Fibroblast of skin of left quadriceps (primary cell): ENCODE data around the gene VGLL2.

Experiments used
- DNase-seq, 2 experiments: peaks; one replicate each; pipeline ENCODE4 v3.0.0-alpha.2; 2013; ENCODE audit warnings: low read depth in 2 of 2

Gene VGLL2

GRCh38 chr6:117268924-117269323 lies 3.6 kb downstream of the VGLL2 start:
- no peak for DNase-seq

DNA sequence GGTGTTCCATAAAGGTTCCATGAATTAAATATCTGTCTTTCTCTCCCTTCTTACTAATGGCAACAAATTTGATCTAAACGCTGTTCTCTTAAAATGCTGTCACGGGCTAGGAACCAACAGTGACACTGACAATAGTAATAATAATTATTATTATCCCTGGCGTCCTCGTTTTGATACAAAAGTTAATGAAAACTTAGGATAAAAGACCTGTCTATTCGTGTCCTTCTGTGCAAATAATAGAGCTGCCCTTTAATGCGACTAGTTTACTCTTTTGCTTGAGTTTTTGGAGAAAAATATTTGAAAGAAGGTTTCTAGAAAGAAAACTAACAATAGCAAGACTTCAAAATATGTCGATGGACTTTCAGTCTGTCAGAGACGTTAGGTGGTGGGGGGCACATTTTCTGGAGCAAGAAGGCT lies 4.3 kb downstream of the VGLL2 start:
- DNase-seq, result no peak

- DNase-seq, result no peak
Observed at GRCh38 chr6:117270055-117270842, 4.9 kb downstream of the VGLL2 start.

DNA sequence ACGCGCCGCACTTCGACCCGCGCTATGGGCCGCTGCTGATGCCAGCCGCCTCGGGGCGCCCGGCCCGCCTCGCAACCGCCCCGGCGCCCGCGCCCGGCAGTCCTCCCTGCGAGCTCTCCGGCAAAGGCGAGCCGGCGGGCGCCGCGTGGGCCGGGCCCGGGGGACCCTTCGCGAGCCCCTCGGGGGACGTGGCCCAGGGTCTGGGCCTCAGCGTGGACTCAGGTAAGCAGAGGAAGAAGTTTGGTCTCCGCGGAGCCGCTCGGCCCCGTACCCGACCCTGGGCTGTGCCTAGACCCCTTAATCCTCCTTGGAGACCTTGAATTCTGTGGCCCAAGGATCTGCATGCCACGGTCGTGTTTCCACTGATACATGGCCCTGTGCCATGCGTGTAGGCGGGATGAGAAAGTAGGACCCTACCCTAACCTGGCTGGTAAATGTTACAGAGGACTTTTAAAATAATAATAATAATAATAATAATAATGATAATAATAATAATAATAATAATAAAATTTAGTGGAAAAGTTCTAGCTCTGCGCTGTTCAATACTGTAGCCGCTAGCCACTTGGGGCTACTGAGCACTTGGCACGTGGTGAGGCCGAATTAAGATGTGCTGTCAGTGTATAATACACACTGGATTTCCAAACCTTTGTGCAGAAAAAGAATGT lies 5.6 kb downstream of the VGLL2 start:
- DNase-seq, result no peak

GRCh38 chr6:117272032-117272866 lies 6.9 kb downstream of the VGLL2 start:
- DNase-seq, result no peak

DNA sequence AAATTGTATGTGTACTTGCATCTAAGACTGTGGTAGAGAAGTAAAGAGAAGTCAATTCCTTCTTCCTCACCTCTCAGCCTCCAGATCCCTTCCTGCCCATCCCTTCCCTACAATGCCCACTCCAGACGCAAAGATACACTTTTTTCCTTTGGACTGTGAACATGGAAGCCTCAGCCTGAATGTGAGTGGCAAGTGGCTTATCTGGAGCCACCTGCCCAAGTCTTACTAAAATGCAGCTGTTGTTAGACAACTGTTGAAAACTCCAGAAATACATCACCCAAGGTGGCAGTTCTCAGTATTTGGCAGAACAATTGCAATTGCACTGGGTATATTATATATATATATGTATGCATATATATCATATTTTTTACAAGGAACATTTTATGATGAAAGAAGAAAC lies 7.5 kb downstream of the VGLL2 start:
- DNase-seq, result no peak

GRCh38 chr6:117275205-117275604 lies 9.8 kb downstream of the VGLL2 start:
- no peak for DNase-seq

DNA sequence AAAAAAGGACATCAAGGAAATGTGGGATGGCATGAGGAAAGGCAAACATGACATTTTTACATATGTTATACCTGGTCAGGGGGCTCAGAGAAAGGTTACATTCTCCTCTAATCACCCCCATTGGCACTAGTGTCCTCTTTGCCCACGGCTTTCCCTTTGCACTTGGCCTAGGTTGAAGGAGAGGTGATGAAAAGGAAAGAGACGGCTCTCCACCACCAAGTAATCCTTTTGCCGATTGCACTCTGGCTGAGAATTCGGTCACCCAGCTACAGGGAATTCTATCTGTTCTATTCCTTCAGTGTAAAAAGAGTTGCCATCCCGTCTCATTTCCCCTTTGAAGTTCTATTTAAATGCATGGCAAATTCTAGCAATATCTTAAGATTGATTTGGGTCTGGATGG lies 10.4 kb downstream of the VGLL2 start:
- no peak for DNase-seq

DNA sequence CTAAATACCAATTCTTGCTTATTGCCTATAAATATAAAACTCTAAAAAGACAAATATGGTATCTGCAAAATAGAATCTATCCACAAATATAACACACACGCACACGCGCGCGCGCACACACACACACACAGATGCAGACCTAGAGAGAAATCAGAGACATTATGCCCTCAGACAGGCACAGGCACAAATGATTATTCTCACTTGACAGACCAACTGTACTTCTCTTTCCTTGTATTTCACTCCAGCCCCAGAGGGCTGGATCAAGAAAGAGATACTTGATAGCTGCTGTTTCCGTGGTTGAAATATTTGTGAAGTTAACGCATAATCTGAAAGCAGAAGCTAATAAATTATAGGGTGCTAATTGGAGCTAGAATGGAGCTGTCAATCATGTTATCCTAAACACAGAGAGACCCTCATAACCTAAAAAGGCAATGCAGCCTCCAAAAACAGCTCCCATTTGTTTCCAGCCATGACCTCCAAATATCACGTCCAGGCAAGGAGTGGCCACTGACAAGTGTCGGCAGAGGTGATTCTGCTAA lies 11.5 kb downstream of the VGLL2 start:
- no peak for DNase-seq

DNA sequence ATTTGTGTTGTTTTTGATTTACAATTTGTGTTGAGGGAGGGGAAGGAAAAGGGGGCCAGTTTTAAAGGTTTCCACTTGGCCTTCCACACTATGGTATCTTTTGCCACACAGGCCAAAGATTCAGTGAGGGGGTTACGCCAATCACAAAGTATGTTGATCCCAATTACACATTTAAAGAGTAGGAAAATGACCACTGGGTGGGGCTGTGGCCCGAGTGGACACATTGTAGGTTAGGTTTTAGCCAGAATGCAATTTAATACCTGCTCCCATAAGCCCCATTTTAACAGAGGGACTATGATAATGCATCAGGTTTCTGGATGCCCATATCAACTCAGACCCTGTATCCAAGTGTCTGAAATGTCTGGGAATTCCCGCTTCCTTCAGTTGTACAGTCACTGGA lies 15.6 kb downstream of the VGLL2 start:
- no peak for DNase-seq

- no peak for DNase-seq
Observed at GRCh38 chr6:117288083-117288715, 22.8 kb downstream of the VGLL2 start.

- DNase-seq, result no peak
Observed at GRCh38 chr6:117290173-117290846, 25.0 kb downstream of the VGLL2 start.

DNA sequence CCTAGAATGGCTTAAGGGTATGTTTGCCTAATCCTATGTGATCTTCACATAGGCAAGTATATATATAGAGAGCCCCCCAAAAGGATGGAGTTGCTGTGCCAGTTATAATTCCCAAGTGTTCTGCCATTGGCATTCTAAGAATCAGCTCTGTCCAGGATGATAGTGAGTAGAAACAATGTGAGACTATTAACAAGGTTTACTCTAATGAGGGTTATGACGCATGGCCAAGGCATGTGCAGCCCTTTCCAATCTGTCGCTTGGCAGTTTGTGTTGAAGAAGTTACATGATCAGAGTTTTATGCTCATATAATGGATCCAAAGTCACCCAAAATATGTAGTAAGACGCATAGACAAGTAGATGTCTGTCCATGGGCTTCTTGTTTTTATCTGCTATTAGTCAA lies 33.6 kb downstream of the VGLL2 start:
- DNase-seq, result no peak

DNA sequence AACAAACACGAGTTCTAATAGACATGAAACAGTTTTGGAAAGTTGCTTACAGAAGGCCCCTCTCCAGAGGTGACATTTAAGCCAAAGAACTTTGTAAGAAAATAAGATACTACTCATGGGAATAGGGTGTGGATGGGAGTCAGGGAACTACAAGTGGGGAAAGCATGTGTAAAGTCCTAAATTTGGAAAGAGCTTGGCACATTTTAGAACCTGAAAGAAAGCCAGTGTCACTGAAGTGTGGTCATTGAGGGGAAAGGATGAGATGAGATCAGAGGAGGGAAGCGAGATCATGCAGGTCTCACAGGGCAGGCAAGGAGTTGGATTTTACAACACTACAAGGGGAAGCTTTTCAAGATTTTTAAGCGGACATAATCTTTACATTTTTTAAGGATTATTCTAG lies 38.0 kb downstream of the VGLL2 start:
- DNase-seq, result no peak

DNA sequence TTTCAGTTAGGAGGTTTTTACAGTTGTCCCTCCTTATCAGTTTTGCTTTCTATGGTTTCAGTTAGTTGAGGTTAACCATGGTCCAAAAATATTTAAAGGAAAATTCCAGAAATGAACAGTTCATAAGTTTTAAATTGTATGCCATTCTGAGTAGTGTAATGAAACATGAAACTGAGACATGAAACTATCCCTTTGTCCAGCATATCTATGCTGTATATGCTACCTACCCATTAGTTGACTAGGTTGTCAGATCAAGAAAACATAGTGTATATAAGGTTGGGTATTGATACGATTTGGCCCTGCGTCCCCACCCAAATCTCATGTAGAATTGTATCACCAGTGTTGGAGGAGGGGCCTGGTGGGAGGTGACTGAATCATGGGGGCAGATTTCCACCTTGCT lies 39.1 kb downstream of the VGLL2 start:
- no peak for DNase-seq

DNA sequence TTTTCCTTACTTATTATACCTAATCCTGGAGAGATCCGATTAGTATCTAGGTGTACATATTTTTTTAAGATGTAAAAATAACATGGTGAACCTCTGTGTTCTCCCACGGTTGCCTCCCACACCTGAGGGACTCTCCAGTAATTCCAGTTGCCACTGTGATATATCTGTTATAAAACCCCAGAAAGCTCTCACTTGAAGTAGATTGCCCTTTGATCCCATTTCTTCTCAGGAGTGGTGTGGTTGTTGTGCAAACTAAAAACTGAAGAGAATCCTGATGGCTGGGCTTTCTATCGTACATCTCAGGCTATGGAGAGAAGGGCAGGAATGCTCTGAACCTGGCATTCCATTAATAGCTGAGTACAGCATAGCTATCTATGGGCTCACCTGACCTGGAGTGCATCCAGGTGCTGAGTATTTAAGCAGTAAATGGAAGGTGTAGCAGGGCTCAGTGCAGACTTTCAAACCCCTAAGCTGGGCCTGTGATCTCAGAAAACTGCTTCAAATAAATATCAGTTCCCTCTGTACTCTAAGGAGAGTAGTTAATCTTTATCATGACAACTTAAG lies 41.0 kb downstream of the VGLL2 start:
- no peak for DNase-seq

DNA sequence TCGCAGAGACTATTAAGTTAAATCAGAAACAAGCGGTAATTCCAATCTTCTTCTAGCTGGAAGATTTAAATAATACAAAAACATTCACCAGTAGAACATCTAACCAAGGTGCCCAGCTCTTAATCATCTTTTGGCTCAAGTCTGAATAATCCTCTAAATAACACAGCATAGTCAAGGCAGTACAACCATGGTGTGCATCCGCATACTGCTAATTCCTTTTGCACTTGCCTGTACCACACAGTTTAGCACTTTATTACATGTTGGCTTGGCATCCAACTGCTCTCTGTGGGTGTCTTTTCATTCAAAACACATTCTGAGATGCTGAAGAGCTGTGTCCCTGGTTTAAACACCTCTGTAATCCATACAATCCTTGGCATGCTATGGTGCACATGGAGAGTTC lies 42.3 kb downstream of the VGLL2 start:
- DNase-seq, result no peak

- no peak for DNase-seq
Observed at GRCh38 chr6:117309069-117309468, 43.7 kb downstream of the VGLL2 start.

GRCh38 chr6:117309611-117310010 lies 44.3 kb downstream of the VGLL2 start:
- no peak for DNase-seq

GRCh38 chr6:117311310-117311709 lies 46.0 kb downstream of the VGLL2 start:
- DNase-seq, result no peak

GRCh38 chr6:117311726-117312125 lies 46.4 kb downstream of the VGLL2 start:
- DNase-seq, result no peak
